GM19324 (cell line): ENCODE data around the gene IFI35.

Experiments used
- ATAC-seq: cut with Tn5 transposase; IDR thresholded peaks from one replicate; pipeline ENCODE4 v1.9.1; 2021; ENCODE audit warnings: mild to moderate bottlenecking, moderate library complexity; ENCODE audit not compliant: unreplicated experiment, low FRiP score

The IFI35 gene

GRCh38 chr17:43020789-43021740, 14.5 kb downstream of the IFI35 start:
- ATAC-seq: no peak

GRCh38 chr17:43021741-43022512, 15.3 kb downstream of the IFI35 start, which contains the start of gene VAT1:
Gene VAT1, minus strand, starts transcription at chr17:43022385. Its CDS starts 63 bp downstream, at chr17:43022322.
- ATAC-seq: no peak

- ATAC-seq: no peak
Observed at GRCh38 chr17:43024407-43025289, 18.1 kb downstream of the IFI35 start, which contains the start of gene RND2. Gene RND2, plus strand, starts transcription at chr17:43025231. Its CDS starts 117 bp downstream, at chr17:43025348.

DNA sequence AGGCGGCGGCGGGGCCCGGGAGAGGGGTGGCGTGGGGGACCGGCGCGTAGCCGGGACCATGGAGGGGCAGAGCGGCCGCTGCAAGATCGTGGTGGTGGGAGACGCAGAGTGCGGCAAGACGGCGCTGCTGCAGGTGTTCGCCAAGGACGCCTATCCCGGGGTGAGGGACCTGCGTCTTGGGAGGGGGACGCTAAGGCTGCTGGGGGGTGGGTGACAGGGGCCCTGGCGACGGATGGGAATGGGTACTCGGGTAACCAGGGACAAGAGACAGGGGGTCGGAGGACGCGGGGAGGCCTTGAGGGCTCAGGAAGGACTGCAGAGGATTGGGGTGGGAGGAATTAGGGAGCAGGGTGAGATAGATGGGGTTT, 18.7 kb downstream of the IFI35 start:
- no peak for ATAC-seq

- ATAC-seq: no peak
Observed at GRCh38 chr17:43025766-43026537, 19.4 kb downstream of the IFI35 start.

- no peak for ATAC-seq
Observed at GRCh38 chr17:43026595-43026994, 20.0 kb downstream of the IFI35 start.

GRCh38 chr17:43027091-43028032, 20.8 kb downstream of the IFI35 start:
- ATAC-seq: no peak

DNA sequence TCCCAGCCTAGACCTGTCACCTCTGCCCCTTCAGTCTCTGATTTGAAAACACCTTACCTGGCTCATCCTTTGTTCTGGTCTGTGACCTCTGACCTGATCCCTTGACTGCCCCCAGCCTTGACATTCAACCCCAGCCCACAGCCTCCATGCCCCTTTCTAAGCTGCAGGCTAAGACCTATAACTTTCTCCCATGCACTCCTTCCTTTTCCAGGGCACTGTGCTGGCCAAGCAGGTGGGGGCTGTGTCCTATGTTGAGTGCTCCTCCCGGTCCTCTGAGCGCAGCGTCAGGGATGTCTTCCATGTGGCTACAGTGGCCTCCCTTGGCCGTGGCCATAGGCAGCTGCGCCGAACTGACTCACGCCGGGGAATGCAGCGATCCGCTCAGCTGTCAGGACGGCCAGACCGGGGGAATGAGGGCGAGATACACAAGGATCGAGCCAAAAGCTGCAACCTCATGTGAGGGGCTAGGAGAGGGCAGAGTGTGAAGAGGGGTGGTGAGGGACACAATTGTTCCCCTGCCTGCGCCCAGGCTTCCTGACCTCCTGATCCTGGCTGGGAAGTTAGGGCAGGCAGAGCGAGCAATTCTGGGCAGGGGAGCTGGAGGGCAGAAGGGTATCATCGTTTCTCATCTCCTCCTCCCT, 21.8 kb downstream of the IFI35 start:
- ATAC-seq: no peak

- no peak for ATAC-seq
Observed at GRCh38 chr17:43030137-43030767, 23.7 kb downstream of the IFI35 start.

DNA sequence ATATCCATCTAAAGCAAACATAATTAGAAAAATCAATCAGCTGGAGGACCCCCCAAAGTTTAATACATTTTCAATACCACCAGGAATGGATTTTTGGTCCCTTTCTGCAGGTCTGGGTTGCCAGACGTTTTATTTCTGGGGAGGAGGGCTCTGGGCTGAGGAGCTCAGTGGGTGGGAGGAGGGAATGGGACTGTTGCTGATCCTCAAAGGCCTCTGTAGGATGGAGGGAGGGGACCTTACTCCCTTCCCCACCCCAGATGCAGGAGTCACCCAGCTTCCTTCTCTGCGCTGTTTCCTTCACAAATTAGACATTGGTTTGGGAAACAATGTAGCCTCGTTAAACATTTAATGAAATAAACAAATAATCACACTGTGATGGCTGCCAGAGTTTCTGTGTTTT, 25.1 kb downstream of the IFI35 start:
- no peak for ATAC-seq

GRCh38 chr17:43033948-43034881, 27.6 kb downstream of the IFI35 start:
- no peak for ATAC-seq

GRCh38 chr17:43034894-43035293, 28.3 kb downstream of the IFI35 start:
- ATAC-seq: no peak

GRCh38 chr17:43039646-43040045, 33.1 kb downstream of the IFI35 start:
- no peak for ATAC-seq

DNA sequence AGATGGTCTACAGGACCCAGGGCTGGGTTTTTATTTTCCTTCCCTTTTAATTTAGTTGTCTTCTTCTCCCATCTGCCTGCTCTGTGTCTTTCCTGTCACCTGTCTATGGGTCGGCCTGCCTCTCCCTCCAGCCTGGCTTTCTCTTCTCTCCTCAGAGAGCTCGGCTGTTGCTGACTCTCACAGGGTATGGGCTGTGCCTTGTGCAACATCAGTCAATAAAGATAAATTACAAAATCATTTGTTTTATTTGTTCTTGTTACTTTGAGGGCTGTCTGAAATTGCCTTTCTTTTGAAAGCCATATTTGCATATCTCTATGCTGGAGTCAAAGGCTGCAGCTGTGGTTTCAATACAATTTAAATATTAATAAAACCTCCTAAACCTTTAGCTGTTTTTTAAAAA, 34.1 kb downstream of the IFI35 start:
- no peak for ATAC-seq

- no peak for ATAC-seq
Observed at GRCh38 chr17:43042025-43042628, 35.5 kb downstream of the IFI35 start.

DNA sequence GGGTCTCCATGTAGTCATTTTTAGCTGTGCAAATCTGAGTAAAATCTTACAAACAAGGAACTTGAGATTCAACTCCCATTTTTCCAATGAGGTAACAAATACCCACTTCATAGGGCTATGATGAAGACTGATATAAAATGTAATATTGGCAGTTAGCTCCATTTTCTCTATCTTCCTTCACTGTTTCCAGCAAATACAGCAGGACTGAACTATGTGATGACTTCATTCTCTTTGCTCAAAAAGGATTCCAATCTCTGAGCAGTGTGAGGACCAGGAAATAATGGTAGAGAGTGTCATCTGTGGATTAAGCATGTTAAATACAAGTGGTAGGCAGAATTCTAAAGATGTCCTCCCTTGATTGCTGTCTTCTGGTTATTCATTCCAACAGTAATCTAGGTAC, 36.7 kb downstream of the IFI35 start:
- no peak for ATAC-seq
